Panc1 (cell line): ENCODE data around the gene SDK1. TPM values are rescaled to one million over a fixed set of nuclear protein-coding genes. Genes with fewer than 3 reads are reported as not detected.

ENCODE experiments used
- ATAC-seq: fragments of 200-7000 bp; cut with Tn5 transposase; 2 replicates; pipeline ENCODE4 v1.9.1; 2020; ENCODE audit warnings: mild to moderate bottlenecking, moderate library complexity
- BruUV-seq: library from RNA; stranded (reverse); fragments of 400-500 nt; replicated peaks from 2 replicates; lab custom pipeline; 2021; lab: Mats Ljungman, UMichigan
- CTCF ChIA-PET: fragments of 300-600 bp; sonication (Branson Sonifier 250); formaldehyde crosslinking; loops from one replicate; lab custom pipeline; 2022; ENCODE audit warnings: antibody characterized with exemption; lab: Charles Lee
- POLR2A ChIA-PET: fragments of 300-600 bp; sonication (Branson Sonifier 250); formaldehyde crosslinking; loops from one replicate; lab custom pipeline; 2022; ENCODE audit warnings: antibody characterized with exemption; lab: Charles Lee
- DNase-seq: peaks from one replicate; pipeline ENCODE4 v3.0.0-alpha.2; 2010; ENCODE audit warnings: low read depth, low spot score
- H3K27ac ChIP-seq: 2 replicates; pipeline ENCODE4 v1.5.1; 2011; ENCODE audit warnings: mild to moderate bottlenecking, low read length, inconsistent platforms
- H3K27me3 ChIP-seq: fragments of 200-500 bp; sonication (Bioruptor generic); 2 replicates; pipeline ENCODE4 v1.6.0; 2014; ENCODE audit warnings: low read length, inconsistent platforms; ENCODE audit not compliant: control insufficient read depth, insufficient read depth
- H3K36me3 ChIP-seq: fragments of 200-500 bp; sonication (Bioruptor generic); 2 replicates; pipeline ENCODE4 v1.5.1; 2014; ENCODE audit warnings: inconsistent platforms, mild to moderate bottlenecking, low read length, moderate library complexity; ENCODE audit not compliant: control insufficient read depth, insufficient read depth
- H3K4me1 ChIP-seq: 2 replicates; pipeline ENCODE4 v1.5.1; 2011; ENCODE audit warnings: inconsistent platforms, mild to moderate bottlenecking, low read length, moderate library complexity; ENCODE audit not compliant: control insufficient read depth, insufficient read depth
- H3K4me3 ChIP-seq, 2 experiments: 2 replicates each; pipeline ENCODE4 v1.5.1; 2011 to 2012; ENCODE audit warnings: low read depth in 2 of 2, low read length in 2 of 2, mild to moderate bottlenecking in 2 of 2, inconsistent platforms in 1 of 2, moderate library complexity in 1 of 2
- H3K9me3 ChIP-seq: fragments of 200-500 bp; sonication (Bioruptor generic); 2 replicates; pipeline ENCODE4 v1.5.1; 2014; ENCODE audit warnings: low read depth, mild to moderate bottlenecking, inconsistent platforms, low read length, moderate library complexity; ENCODE audit not compliant: control insufficient read depth, insufficient read depth
- POLR2AphosphoS5 ChIP-seq: IDR thresholded peaks from 2 replicates; pipeline ENCODE4 v1.6.1; 2012; ENCODE audit warnings: mild to moderate bottlenecking, low read depth, low read length, moderate library complexity
- REST ChIP-seq, 2 experiments: IDR thresholded peaks; 2 replicates each; pipeline ENCODE4 v1.6.1; 2011 to 2012; ENCODE audit warnings: low read depth in 2 of 2, control low read depth in 1 of 2, low read length in 1 of 2, mild to moderate bottlenecking in 1 of 2, moderate library complexity in 1 of 2; ENCODE audit not compliant: insufficient read depth in 1 of 2
- SIN3A ChIP-seq: IDR thresholded peaks from 2 replicates; pipeline ENCODE4 v1.6.1; 2012; ENCODE audit warnings: low read depth, mild to moderate bottlenecking, low read length, moderate library complexity, borderline replicate concordance; ENCODE audit not compliant: insufficient read depth
- TCF7L2 ChIP-seq: IDR thresholded peaks from 2 replicates; pipeline ENCODE4 v1.6.1; 2011; ENCODE audit warnings: mild to moderate bottlenecking, low read depth, low read length, inconsistent platforms
- in situ Hi-C: cut with HindIII; loops from 2 replicates; pipeline ENCODE4 v1.10.0; 2016; ENCODE audit warnings: low sequenced_read_pairs, low pct_unique_long_range_greater_than_20kb
- intact Hi-C: fragments of 100-400 bp; cut with micrococcal nuclease; formaldehyde crosslinking; loops from one replicate; pipeline ENCODE4 v1.10.0; 2022; ENCODE audit not compliant: unreplicated experiment
- total RNA-seq: library from RNA; stranded (reverse); gene quantifications from one replicate; pipeline ENCODE4 v1.2.1, GENCODE V29; 2021; ENCODE audit not compliant: unreplicated experiment
- TF ChIP-seq, protein P1 (sequence below): fragments of 450-650 bp; IDR thresholded peaks from 2 replicates; pipeline ENCODE4 v1.5.1; 2017; ENCODE audit warnings: mild to moderate bottlenecking

SDK1 gene
- total RNA-seq, 1 experiment from 2014 or later, result 47.4 TPM

DNA sequence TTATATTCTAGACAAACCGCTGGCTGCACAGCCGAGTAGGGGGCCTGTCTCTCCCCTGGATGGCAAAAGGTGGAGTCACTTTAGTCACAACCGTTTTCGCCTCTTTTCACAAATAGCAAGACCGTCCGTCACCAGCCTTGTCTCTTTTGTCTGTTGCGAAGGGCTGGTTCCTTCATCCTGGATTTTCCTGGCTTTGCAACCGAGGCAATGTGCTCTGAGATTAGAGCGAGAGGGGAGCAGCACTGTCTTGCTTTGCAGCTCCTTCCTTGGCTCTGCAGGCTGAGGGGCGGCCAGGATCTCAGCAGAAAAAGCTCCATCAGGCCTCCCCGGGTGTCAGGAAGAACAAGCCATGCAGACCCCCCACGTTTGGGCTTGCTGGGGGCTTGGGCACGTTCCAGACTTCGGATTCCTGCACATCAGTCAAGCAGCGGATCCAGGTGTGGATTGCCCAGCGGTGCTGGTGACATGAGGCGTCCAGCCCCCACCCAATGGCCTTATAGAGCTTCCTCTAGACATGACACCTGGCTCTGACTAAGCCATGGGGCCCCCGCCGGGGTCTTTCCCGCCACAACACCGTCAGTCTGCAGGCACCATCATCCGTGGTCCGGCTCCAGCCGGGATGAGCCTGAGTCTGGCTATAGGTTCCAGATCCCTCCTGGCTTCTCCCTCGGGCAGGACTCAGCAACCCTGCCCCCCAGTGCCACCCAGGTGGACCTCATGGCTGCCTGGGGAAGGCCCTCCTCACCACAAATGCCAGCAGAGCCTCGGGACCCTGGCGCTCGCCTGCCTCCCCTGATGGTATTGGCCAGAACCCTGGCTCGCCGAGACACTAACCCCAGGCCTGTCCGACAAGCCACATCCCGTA, 913.5 kb downstream of the SDK1 start:
- ATAC-seq (no peak), DNase-seq (no peak)
- in situ Hi-C loops, result no loop called here
- no peak overlapping the region for H3K27ac ChIP-seq
- no peaks in the 10 kb centered on the region for H3K27me3 ChIP-seq
- H3K4me1 ChIP-seq, result no peaks in the 10 kb centered on the region
- ChIA-PET CTCF (no interaction called here), POLR2A (no interaction called here)
- intact Hi-C loops, result no loop called here
- TF ChIP-seq SIN3A, result no peak
- TF ChIP-seq, protein P1, sequence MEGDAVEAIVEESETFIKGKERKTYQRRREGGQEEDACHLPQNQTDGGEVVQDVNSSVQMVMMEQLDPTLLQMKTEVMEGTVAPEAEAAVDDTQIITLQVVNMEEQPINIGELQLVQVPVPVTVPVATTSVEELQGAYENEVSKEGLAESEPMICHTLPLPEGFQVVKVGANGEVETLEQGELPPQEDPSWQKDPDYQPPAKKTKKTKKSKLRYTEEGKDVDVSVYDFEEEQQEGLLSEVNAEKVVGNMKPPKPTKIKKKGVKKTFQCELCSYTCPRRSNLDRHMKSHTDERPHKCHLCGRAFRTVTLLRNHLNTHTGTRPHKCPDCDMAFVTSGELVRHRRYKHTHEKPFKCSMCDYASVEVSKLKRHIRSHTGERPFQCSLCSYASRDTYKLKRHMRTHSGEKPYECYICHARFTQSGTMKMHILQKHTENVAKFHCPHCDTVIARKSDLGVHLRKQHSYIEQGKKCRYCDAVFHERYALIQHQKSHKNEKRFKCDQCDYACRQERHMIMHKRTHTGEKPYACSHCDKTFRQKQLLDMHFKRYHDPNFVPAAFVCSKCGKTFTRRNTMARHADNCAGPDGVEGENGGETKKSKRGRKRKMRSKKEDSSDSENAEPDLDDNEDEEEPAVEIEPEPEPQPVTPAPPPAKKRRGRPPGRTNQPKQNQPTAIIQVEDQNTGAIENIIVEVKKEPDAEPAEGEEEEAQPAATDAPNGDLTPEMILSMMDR, result no peak
- no peak for TF ChIP-seq REST (IDR thresholded peaks at IDR 0.05; ENCODE audit: insufficient read depth in 1 of 2, low read depth in 2 of 2, low read length in 1 of 2)
- no peak for TF ChIP-seq TCF7L2
- TF ChIP-seq POLR2AphosphoS5, result no peak
- no peak overlapping the region for H3K4me3 ChIP-seq
- no peaks in the 10 kb centered on the region for H3K36me3 ChIP-seq
- BruUV-seq, result no TSS peak
- no peaks in the 10 kb centered on the region for H3K9me3 ChIP-seq

- intact Hi-C loops, result no loop called here
Observed at GRCh38 chr7:4215176-4215720, 914.2 kb downstream of the SDK1 start.

More at GRCh38 chr7:4215176-4215720, 914.2 kb downstream of the SDK1 start:
- H3K27me3 ChIP-seq, result no peaks in the 10 kb centered on the region
- TF ChIP-seq REST (IDR thresholded peaks at IDR 0.05; ENCODE audit: insufficient read depth in 1 of 2, low read depth in 2 of 2, low read length in 1 of 2), result no peak
- TF ChIP-seq, protein P1, result no peak
- no peak for TF ChIP-seq SIN3A
- TF ChIP-seq POLR2AphosphoS5, result no peak
- no peak for TF ChIP-seq TCF7L2
- no peak overlapping the region for H3K27ac ChIP-seq
- no peaks in the 10 kb centered on the region for H3K9me3 ChIP-seq
- ChIA-PET POLR2A (no interaction called here), CTCF (no interaction called here)
- ATAC-seq, result no peak
- BruUV-seq, result no TSS peak
- H3K4me1 ChIP-seq, result no peaks in the 10 kb centered on the region
- no peak overlapping the region for H3K4me3 ChIP-seq
- no peak for DNase-seq
- in situ Hi-C loops, result no loop called here
- no peaks in the 10 kb centered on the region for H3K36me3 ChIP-seq
